ENCODE data around the gene PPAT.

Gene PPAT

DNA sequence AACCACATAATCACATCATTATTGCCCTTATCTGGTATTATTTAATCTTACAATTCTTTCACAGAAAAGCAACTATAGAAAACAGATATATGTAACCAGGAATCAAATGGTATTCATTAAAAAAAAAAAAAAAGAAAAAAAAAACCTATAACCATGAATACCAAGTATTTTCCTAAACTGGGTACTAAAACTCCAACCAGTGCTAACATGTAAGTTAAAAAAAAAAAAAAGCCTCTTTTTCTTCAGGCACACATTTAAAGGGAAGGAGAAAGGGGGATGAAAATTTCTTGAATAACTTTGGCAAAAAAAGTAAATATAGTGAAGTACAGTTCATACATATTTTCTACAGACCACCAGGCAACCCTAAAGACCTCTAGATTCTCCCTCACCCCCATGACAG lies 2.1 kb downstream of the PPAT start:
- no peak for DNase-seq (ENCODE audit: low spot score)

DNA sequence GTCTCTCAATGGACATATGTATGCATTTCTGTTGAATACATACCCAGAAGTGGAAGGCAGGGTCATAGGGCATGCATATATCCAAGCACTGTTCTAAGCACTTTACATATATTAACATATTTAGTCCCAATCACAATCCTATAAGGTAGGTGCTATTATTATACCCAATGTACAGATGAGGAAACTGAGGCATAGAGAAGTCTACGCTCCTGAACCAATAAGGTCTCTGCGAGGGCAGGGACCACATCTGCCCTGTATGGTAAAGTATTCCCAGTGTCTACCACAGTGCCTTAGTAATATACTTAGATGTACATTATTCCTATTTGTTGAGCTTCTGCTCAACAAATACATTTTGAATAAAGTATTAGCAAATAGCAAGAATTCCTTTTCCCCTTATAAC lies 5.2 kb downstream of the PPAT start:
- no peak for DNase-seq (ENCODE audit: low spot score)

DNA sequence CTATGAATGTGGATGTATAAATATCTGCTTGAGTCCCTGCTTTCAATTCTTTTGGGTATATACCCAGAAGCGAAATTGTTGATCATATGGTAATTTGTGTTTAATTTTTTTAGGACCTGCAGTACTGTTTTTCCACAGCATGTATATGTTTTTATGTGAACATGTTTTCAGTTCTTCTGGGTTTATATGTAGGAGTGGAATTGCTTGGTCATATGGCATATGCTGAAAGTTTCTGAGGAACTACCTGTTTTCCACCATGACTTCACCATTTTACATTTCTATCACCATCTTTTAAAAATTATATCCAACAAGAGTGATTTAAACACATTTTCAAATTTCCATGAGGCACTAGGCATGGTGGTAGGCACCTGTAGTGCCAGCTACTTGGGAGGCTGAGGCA lies 8.2 kb downstream of the PPAT start:
- no peak for DNase-seq (ENCODE audit: low spot score)

DNA sequence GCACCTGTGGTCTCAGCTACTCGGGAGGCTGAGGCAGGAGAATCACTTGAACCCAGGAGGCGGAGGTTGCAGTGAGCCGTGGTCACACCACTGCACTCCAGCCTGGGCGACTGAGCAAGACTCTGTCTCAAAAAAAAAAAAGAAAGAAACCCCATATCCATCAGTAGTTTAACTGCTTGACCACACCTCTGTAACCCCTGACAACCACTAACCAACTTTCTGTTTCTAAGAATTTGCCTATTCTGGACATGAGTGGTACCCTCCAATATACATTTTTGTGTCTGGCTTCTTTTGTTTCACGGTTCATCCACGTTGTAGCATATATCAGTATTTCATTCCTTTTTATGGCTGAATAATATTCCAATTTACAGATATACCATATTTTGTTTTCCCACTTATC lies 9.1 kb downstream of the PPAT start:
- DNase-seq (ENCODE audit: low spot score): no peak

- no peak for DNase-seq (ENCODE audit: low spot score)
Observed at GRCh38 chr4:56425518-56425917, 9.9 kb downstream of the PPAT start.

DNA sequence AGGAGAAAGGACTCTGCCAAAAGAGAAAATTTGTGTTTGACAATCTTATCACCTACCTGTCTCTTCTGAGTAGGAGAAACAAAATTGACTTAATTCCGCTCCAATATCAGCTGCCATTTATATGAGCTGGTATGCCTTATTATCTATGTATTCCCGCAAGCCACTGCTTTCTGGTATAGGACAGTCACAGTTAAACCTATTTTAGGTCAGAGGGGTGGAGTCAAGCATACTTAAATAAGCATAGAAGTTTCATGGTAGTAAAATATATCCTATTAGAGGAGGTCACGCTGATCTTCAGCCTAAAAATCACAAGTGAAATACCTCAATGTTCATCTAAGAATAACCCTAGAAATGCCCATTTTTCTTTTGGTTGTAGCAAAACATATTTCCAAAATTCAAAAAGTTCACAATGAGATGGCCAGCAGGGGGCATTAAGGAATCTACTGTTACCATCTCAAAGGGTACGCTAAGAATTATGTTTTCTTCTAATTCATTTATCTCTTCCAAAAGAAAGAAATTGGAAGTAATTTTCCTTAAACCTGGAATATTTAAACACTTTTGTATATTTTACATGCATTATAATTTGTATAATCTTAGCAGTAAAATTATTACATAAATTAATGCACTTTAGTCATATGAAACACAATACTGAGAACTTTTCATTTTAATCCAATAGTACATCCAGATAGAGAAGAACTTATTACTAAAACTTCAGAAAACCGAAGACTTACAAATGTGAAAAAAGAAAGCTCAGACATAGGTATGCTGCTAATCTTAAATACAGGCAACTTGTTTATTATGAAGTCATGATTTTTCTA lies 10.5 kb downstream of the PPAT start:
- DNase-seq (ENCODE audit: low spot score): peak; percentile 33

DNA sequence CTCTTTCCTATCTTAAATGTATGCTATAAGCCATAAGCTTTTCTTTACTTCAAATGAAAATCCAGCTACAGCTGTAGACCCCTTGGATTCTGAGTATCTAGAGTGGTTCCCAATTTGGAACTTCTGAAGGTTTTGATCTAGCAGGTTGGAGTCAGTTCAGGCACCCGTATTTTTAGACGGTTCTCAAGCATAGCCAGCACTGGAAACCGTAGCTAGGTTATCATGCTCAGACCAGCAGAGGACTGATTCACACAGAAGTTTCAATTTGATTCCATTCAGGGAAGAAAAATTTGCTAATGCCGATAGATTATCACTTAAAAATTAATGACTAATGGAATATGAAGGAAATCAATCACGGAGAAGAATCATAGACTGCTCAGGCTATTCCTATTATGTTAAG lies 11.2 kb downstream of the PPAT start:
- DNase-seq (ENCODE audit: low spot score): no peak

- no peak for DNase-seq (ENCODE audit: low spot score)
Observed at GRCh38 chr4:56417396-56417795, 18.0 kb downstream of the PPAT start.

- DNase-seq (ENCODE audit: low spot score): no peak
Observed at GRCh38 chr4:56416349-56416748, 19.1 kb downstream of the PPAT start.

- DNase-seq (ENCODE audit: low spot score): no peak
Observed at GRCh38 chr4:56414135-56414670, 21.2 kb downstream of the PPAT start.

- peak; percentile 74 for DNase-seq (ENCODE audit: low spot score)
Observed at GRCh38 chr4:56410247-56411062, 25.0 kb downstream of the PPAT start.

DNA sequence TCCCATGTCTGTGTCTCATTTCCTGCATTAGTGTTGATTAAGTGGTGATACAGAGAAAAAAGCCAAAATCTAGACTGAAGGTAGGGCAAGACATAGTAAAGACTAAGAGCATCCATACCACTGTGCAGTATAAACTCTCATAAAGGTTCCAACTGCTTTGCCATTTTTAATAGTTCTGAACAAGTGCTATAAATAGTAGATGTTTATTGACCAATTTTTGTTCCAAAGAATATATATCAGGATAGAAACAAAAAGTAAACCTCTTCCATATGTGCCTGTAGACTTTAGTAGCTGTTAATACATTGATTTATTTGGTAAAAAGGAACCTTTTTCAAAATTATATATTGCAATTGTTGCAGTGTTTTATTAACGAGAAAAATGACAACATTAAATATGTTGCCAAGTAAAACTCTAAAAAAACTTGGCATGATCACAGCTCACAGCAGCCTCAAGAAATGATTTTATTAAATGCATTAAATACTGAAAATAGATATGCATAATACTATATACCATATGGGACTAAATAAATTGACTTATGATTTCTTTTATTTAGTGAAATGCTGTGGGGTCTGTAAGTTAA lies 25.8 kb downstream of the PPAT start:
- no peak for DNase-seq (ENCODE audit: low spot score)

DNA sequence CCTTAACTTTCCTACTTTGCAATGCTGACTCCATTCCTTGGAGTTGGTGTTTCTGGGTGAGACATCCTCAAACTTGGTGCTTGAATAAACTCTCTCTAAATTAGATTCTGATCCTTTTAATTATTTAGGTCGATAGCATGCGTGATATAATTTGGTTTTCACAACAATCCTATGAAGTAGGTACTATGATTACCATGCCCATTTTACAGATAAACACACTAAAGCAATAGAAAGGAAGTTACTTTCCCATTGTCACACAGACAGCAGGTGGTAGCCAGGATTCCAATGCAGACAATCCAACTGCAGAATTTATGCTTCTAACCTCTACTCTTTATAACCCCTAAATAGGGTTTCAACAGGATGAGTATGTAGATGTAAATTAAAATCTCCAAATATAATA lies 26.4 kb downstream of the PPAT start:
- DNase-seq (ENCODE audit: low spot score): no peak

GRCh38 chr4:56406151-56406550 lies 29.3 kb downstream of the PPAT start:
- DNase-seq (ENCODE audit: low spot score): no peak

GRCh38 chr4:56405016-56405415 lies 30.4 kb downstream of the PPAT start:
- no peak for DNase-seq (ENCODE audit: low spot score)

DNA sequence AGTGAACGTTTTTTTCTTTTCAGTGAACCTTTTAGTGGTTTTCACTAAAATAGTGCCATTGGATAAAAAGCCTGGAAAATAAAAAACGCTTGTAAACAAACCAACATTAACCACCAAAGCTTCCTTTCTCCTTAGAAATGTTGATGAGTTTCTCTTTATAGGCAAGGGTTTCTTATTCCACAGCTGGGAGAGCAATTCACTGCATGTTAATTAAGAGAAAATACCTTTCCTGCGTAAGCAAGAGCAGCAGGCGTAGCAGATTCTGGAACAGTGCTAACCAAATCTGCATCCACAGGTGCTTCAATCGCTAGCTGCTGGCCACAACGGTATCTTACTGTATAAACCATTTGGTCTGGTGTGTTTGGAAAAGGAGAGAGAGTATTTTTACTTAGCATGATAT lies 34.9 kb downstream of the PPAT start:
- DNase-seq (ENCODE audit: low spot score): no peak

GRCh38 chr4:56391270-56391669 lies 44.1 kb downstream of the PPAT start:
- DNase-seq (ENCODE audit: low spot score): no peak

- DNase-seq (ENCODE audit: low spot score): no peak
Observed at GRCh38 chr4:56389558-56389957, 45.9 kb downstream of the PPAT start.

DNA sequence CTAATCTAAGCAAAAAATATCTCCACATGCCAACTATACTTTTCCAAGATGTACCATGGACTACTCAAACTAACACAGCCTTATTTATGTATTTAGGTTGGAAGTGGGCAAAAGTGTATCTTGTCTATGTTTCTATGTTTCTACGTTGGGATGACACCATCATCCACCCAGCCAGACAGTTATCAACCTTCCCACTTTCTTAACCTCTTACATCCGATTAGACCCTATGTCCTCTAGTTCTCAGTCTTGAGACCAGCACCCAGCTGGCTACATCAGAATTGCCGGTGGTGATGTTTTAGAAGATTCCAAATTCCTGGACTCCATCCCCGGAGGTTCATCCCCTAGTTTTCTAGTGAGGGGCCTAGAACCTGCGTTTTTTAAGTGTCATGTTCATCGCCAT lies 47.1 kb downstream of the PPAT start:
- no peak for DNase-seq (ENCODE audit: low spot score)

GRCh38 chr4:56387023-56388001 lies 48.1 kb downstream of the PPAT start, which contains the start of gene AASDH:
AASDH (minus strand) TSS chr4:56387491; CDS start chr4:56384299, 3,192 bp downstream.
- peak; percentile 91 for DNase-seq (ENCODE audit: low spot score)

DNA sequence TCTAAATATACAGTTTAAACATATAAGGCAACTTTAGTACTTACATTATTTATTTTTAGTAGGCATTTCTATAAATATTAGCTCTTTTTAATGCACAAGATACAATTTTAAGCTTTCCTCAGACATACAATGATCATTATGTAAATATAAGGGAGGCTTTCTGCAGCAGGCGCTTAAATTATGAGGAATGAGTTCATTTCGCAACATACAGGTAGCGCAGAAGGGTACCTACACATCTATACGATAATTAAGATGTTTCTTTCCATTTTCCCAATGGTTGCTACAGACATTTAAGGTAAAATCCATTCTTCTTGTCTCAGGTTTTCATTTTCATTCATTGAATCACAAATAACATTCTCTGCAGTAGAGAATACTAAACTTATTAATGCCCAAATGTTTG lies 49.3 kb downstream of the PPAT start:
- DNase-seq (ENCODE audit: low spot score): no peak

All from globus pallidus (tissue), 1 donor.